ENCODE results near the gene CDC20B.

GRCh38 chr5:55064523-55064922 is 108.5 kb downstream of the CDC20B start:
- TF ChIP-seq, protein P1, sequence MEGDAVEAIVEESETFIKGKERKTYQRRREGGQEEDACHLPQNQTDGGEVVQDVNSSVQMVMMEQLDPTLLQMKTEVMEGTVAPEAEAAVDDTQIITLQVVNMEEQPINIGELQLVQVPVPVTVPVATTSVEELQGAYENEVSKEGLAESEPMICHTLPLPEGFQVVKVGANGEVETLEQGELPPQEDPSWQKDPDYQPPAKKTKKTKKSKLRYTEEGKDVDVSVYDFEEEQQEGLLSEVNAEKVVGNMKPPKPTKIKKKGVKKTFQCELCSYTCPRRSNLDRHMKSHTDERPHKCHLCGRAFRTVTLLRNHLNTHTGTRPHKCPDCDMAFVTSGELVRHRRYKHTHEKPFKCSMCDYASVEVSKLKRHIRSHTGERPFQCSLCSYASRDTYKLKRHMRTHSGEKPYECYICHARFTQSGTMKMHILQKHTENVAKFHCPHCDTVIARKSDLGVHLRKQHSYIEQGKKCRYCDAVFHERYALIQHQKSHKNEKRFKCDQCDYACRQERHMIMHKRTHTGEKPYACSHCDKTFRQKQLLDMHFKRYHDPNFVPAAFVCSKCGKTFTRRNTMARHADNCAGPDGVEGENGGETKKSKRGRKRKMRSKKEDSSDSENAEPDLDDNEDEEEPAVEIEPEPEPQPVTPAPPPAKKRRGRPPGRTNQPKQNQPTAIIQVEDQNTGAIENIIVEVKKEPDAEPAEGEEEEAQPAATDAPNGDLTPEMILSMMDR (IDR thresholded peaks at IDR 0.05; ENCODE audit: poor library complexity, severe bottlenecking), result no peak
- TF ChIP-seq EZH2 (IDR thresholded peaks at IDR 0.05; ENCODE audit: borderline replicate concordance, insufficient read depth, low read length, poor library complexity, severe bottlenecking) (no peak), EP300 (conservative IDR thresholded peaks at IDR 0.05; ENCODE audit: poor library complexity, severe bottlenecking) (no peak), REST (IDR thresholded peaks at IDR 0.05; ENCODE audit: borderline replicate concordance) (no peak), POLR2AphosphoS5 (IDR thresholded peaks at IDR 0.05) (no peak)
